Stimulated activated CD4-positive, alpha-beta T cell treated with anti-CD3 and anti-CD28 coated beads, Interleukin-15, amount 100 ng/mL, for 24 hours (primary cell): Measurements from ENCODE around the gene MEFV.
A peak's percentile ranks its signal among the peaks of the same experiment; 100 is the strongest.
"Not testable (repeated sequence)": the region's sequence is repeated elsewhere in the genome, so short reads cannot be mapped to it uniquely, and the experiment has no call there.

Source experiments
- DNase-seq: peaks from one replicate; pipeline ENCODE4 v3.0.0-alpha.2; 2020

MEFV gene, protein sequence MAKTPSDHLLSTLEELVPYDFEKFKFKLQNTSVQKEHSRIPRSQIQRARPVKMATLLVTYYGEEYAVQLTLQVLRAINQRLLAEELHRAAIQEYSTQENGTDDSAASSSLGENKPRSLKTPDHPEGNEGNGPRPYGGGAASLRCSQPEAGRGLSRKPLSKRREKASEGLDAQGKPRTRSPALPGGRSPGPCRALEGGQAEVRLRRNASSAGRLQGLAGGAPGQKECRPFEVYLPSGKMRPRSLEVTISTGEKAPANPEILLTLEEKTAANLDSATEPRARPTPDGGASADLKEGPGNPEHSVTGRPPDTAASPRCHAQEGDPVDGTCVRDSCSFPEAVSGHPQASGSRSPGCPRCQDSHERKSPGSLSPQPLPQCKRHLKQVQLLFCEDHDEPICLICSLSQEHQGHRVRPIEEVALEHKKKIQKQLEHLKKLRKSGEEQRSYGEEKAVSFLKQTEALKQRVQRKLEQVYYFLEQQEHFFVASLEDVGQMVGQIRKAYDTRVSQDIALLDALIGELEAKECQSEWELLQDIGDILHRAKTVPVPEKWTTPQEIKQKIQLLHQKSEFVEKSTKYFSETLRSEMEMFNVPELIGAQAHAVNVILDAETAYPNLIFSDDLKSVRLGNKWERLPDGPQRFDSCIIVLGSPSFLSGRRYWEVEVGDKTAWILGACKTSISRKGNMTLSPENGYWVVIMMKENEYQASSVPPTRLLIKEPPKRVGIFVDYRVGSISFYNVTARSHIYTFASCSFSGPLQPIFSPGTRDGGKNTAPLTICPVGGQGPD

DNA sequence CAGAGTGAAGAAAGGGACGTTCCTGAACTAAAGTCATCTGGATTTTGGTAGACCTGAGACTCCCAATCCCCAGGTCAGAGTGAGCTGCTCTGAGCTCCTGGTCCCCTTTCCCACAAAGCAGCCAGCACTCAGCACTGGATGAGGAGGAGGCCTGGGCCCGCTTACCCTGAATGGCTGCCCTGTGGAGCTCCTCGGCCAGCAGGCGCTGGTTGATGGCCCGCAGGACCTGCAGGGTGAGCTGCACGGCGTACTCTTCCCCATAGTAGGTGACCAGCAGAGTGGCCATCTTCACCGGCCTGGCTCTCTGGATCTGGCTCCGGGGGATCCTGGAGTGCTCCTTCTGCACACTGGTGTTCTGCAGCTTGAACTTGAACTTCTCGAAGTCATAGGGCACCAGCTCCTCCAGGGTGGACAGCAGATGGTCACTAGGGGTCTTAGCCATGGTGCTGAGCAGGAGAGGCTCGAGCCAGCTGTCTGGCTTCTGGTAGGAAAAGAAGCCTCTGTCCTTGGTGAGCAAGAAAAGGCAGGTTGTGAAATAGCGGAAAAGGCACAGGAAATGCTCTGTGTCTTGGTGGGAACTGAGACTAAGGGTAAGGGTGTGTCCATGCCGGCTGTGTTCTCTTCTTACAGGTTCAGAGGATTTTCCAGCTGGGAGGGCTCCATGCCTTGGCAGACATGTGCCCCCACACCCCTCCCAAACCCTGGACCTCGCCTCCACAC lies at the start of gene MEFV:
Gene MEFV (minus strand): TSS at position 488 of the 720 bp plus-strand sequence. CDS start 46 bp downstream, at position 442.
- DNase-seq, result no peak

DNA sequence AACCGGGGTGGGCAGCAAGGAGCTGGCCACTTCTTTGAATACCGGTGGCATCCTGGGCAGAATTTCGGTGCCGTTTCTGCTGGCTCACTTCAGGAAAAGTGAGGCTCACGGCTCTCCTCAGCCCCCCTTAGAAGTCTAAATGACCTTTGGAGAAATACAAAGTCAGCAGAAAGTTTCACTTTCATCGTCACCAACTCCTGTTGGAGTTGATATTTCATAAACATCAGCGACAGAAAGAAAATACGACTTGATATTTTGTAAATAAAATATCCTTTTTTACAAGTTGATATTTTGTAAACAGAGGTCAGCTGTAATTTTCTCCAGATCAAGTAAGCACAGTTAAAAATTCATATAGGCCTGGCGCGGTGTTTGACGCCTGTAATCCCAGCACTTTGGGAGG lies 49.6 kb upstream of the MEFV start:
- no peak for DNase-seq

DNA sequence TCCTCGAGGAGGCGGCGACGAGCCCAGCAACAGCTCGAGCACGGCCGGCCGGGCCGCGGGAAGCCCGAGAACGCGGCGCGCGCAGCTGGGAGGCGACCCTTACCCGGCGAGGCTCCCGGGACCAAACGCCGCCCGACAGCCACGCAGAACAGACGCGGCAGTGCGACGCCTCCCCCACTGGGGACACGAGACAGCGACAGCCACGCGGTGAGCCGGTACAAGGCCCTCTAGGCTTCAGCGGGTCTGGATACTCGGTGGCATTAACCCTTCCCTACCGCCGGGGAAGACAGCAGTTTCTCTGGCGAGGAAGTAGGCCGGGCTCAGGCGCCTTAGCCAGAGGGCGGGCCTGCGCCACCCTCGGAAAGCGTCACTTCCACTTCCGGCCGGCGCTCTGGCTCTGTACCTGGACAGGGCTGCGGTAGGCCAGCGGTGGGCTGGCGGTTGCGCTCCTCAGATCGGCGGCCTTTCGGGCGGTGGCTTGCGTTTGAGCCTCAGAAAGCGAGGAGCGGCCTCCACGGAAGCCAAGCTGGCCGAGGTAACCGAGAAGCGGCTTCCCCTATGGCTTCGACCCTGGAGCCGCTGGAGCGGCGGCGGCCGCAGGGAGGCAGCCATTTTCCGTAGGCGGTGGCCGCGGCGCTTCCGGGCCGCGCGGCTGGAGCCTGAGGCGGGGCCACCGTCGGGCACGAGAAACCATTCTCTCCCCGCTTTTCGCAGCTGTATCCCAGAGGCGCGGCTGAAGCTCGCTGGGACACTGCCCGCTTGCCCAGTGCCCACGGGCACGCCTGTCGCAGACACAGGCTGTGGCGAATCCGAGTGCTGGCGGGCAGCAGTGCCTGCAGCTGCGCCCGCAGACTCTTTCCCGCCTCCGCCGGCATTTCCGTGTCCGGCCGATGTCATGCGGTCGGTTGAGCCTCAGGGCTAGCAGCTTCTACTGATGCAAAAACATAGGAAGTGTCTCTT lies 49.0 kb upstream of the MEFV start, which contains the start of the genes TIGD7 and ZNF75A:
Gene TIGD7 (minus strand): TSS at position 322 of the 960 bp plus-strand sequence. CDS start 4,816 bp downstream, outside the sequence.
Gene ZNF75A (plus strand): TSS at position 389 of the 960 bp plus-strand sequence. CDS start 2,932 bp downstream, outside the sequence.
- peak; percentile 88 for DNase-seq

DNA sequence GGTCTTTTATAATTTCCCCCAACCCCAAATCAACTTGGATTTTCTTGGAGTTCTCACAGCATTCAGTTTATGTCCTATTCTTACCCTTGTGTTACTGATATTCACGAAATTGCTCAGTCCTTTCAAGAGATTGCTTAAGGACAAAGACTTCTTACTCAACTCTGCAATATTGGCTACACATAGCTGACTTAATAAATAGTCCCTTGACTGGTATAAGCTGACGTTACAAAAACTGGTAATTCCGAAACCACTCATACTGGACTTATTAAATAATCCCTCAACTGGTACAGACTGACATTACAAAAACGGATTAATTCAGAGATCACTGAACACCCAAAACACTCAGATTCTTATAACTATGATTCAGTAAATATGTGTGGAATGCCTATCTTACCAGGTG lies 47.9 kb upstream of the MEFV start:
- no peak for DNase-seq

DNA sequence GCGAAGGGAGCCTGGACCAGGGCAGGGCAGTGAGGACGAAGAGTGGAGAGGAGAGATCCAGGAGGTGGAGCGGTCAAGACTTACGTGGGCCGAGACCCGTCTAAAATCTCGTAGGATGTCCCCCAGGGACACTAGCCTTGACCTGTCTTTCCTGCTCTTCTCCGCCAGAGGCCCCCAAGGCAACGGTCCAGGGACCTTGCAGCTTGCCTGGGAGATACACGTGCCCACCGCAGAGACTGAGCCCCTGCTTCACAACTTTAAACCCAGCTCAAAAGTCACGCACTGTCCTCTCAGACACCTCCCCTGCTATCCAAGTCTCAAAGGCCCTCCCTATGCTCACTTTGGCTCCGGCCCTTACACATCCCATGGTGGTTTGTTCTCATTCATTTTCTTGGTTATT lies 39.4 kb upstream of the MEFV start:
- no peak for DNase-seq

DNA sequence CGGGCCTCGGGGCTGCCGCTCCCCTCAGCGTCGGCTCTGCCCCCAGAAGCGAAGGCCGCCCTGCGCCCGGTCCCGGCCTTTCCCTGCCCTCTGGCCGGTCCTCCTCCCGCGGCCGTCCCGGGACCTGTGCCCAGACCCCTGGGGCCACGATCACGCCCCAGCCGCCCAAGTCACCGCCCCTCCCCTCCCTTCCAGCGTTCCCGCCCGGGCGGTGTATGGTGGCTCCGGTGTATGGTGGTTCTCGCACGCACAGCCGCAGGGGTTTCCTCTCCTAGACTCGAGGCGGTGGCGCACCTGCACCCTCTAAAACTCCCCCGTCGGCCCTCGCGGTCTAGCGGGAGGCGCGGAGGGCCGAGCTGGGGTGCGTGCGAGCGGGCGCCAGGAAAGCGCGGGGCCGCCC lies 38.8 kb upstream of the MEFV start:
- DNase-seq, result no peak

DNA sequence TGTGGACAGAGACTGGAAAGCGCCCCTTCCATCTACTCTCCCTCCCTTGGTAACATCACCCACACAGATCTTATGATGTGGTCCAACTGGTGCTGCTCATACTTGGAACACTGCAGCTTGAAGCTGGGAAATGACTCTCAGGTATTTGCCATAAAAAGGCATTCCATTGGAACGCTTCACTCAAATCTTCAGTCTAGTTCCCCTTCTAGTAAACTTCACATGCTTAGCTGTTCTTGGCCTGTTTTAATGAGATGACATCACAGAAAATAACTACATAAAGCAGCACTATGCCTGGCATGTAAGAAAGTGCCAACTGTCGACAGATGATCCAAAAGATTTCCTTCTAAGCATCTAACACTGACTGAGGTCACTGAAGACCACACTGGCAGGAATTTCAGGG lies 36.2 kb upstream of the MEFV start:
- DNase-seq, result no peak

DNA sequence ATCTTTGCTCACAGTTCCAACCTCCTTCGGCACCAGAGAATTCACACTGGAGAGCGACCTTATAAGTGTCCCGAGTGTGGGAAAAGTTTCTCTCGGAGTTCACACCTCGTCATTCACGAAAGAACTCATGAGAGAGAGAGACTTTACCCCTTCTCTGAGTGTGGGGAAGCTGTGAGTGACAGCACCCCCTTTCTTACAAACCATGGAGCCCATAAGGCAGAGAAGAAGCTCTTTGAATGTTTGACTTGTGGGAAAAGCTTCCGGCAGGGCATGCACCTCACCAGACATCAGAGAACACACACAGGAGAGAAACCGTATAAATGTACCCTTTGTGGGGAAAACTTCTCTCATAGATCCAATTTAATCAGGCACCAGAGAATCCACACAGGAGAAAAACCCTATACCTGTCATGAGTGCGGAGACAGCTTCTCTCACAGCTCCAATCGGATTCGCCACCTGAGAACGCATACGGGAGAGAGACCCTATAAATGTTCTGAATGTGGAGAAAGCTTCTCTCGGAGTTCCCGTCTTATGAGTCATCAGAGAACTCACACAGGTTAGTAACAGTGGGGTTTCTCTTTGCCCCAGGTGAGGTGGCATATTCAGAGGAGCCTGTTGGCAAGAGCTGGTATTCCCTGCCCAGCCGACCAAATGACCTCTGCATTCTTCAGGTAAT lies 33.7 kb upstream of the MEFV start:
- DNase-seq, result no peak

DNA sequence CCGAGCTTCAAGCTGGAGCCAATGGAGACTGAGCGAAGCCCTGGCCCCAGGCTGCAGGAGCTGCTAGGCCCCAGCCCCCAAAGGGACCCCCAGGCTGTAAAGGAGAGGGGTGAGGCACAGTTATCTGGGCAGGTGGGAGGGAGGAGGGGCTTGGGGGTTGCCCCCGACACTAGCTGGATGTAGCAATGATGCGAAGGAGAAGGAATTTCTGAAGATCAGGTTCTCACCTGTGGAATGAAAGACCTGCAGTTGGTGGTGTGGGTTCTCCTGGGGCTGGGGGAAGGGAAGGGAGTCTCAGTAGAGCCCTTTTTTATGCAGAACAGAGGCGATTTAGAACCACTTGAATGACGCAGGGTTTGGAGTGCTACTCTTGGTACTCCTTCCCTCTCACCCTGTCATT lies 28.7 kb upstream of the MEFV start:
- DNase-seq, result no peak

DNA sequence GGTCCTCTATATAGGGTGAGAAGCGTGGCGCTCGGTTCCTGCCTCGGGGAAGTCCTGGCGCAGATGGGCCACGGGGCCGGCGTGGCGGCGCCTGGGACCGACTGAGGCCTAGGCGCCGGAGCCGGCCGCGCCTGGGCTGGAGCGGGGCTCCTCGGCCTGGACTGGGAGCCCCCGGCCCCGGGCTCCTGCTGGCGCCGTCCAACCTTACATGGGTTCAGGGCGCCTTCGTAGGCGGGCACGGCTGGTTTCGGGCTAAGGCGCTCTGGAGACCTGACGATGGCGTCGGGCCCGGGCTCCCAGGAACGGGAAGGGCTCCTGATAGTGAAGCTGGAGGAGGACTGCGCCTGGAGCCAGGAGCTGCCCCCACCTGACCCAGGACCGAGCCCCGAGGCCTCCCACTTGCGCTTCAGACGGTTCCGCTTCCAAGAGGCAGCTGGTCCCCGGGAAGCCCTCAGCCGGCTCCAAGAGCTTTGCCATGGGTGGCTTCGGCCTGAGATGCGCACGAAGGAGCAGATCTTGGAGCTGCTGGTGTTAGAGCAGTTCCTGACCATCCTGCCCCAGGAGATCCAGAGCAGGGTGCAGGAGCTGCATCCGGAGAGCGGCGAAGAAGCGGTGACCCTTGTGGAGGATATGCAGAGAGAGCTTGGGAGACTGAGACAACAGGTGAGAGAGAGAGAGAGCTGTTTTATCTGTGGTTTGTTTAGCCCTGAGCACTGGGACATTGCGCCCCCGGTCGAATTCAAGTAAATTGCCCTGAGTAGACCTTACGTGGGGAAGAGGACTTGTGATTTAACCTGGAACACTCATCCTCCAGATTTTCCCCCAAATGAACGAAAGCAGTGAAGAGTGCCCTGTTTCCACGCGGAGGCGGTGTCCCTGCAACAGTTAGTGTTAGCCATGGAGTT lies 27.4 kb upstream of the MEFV start:
- DNase-seq, result no peak

DNA sequence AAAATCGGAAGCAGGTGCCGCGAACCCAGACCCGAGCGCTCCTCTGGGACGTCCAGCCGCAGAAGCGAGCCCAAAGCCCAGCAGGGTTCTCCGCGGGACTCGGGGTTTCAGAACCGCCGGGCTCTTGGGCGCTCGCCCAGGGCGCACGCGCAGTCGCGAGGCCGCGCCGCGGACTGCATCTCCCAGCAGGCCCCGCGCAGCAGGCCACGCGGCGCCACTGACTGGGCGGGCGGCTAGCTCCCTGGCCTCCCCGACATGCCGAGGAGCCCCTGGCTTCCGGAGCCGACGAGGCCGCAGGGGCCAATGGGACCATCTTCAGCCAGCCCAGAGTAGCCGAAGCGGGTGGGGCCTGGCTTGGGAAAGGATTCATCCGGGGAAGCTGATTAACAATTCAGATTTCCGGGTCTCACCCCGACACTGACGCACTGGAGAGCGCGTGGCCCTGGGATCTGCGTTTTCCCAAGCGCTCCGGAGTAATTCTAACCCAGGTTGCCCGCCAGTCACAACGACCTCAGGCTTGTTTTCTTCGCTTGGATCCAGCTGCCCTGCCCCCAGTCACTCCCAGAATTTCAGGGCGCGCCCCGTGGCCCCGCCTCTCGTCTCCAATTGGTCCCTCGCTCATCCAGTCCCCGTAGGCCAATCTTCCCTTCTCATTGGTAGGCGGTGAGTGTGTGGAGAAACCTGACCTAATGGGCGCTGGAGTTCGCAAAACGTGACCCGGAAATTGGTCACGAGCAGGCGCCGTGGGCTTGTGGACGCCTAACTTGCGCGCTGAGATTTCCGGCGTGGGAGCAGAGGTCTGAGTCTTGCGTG lies 26.5 kb upstream of the MEFV start, which contains the start of gene ZNF263:
Gene ZNF263 (plus strand): TSS at position 762 of the 813 bp plus-strand sequence. CDS start 328 bp downstream, outside the sequence.
- DNase-seq, result peak; percentile 95

DNA sequence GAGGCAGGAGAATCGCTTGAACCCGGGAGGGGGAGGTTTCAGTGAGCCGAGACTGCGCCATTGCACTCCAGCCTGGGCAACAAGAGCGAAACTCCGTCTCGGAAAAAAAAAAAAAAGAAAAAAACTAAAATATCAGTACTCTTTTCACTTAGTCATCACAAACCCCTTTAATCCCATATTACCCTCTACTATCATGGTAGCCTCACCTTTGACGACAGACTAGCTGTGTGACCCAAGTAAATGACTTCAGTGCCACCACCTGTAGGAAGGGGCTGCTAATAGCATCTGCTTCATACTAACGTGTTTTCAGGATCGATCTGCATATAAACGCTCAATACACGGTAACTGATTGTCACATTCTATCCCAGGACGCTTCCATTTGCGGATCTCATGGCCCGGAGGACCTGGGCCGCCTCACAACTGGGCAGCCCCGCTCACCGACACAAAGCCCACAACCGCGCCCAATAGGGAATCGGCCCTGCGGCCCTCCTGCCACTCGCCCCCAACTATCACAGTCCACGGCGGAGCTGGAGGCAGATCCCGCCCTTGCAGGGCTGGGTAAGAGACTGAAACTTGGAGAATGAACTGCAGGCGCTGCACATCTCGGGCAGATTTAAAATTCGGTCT lies 25.8 kb upstream of the MEFV start:
- DNase-seq, result no peak

DNA sequence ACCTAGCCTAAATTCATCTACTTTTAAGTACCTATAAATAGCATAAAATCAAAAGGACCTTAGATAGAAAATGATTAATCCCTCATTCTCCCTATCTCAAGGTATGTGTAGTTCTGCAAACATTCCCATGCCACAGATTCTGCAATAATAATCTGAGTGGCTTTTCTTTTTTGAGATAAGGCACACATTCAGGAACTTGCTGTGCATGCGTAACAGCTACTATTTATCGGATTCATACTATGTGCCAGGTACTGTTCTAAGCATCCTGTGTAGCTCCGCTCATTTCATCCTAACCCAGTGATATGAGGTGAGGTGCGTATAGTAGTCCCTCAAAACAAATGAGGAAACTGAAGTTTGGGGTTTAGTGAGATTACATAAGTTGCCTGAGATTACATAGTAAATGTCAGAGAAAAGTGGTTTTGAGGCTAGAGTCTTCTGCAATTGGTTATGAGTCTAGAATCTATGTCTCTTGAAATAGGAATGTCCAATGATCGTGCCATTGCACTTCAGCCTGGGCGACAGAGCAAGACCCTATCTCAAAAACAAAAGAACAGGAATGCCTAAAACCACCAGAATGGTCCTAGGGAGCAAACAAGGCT lies 24.9 kb upstream of the MEFV start:
- DNase-seq, result no peak

DNA sequence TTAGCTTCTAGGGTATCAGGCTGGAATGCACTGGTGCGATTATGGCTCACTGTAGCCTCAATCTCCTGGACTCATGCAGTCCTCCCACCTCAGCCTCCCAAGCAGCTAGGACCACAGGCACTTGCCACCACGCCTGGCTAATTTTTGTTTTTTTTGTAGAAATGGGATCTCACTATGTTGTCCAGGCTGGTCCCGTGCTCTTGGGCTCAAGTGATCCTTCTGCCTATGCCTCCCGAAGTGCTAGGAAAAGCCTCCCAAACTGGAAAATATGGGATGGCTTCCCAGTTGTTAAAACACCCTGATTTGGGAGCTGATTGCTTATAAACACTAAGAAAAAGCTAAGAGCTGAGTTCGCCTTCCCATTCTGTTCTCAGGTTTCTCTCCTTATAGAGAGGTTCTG lies 20.2 kb upstream of the MEFV start:
- no peak for DNase-seq

DNA sequence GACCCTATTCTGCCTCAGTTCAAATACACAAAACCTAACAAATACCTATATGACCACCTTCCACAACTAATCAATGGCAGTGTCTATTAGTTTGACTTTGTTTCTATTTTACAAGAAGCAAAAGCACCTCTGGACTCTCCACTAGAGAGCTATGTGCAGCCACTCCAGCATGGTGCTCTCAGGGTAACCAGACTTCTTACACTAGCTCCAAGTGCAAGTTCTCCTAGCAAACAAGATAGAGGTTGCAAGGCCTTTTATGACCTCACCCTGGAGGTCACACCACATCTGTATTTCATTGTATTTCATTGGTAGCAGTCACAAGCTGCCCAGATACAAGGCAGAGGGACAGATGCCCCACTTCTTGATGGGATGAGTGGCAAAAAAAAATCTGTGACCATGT lies 18.5 kb upstream of the MEFV start:
- DNase-seq, result no peak

DNA sequence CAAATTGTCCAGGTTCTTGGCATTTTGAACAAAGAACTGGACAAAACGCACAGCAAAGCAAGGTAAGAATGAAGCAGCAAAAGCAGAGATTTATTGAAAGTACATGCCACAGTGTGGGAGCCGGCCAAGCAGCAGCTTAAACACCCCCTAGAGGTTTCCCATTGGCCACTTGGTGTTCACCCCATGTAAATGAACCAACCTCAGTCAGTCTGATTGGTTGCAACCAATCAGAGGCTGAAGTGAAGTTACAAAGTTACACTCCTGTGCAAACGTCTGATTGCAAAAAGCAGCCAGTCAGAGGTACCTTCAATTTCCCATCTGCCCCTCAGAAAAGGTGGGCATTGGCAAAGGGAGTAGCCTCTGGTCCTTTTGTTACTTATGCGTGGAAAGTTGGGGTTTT lies 18.1 kb upstream of the MEFV start:
- DNase-seq, result no peak

DNA sequence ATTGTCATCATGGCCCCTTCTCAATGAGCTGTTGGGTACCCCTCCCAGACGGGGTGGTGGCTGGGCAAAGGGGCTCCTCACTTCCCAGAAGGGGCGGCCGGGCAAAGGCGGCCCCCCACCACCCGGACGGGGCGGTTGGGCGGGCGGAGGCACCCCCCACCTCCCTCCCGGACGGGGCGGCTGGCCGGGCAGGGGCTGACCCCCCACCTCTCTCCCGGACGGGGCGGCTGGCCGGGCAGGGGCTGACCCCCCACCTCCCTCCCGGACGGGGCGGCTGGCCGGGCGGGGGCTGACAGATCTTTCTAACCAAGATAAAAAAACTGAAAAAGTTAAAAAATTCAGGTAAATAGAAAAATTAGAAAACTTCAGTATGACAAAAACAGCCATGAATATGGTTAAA lies 14.8 kb upstream of the MEFV start:
- DNase-seq, result not testable (repeated sequence)

DNA sequence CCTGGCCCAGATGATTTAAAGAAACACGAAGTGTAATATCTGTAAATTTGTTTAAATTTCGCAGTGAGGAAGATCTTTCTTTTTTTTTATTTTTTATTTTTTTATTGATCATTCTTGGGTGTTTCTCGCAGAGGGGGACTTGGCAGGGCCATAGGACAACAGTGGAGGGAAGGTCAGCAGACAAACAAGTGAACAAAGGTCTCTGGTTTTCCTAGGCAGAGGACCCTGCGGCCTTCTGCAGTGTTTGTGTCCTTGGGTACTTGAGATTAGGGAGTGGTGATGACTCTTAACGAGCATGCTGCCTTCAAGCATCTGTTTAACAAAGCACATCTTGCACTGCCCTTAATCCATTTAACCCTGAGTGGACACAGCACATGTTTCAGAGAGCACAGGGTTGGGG lies 14.3 kb upstream of the MEFV start:
- not testable (repeated sequence) for DNase-seq
